ENCODE data around the gene SAP30L. TPM values are rescaled to one million over a fixed set of nuclear protein-coding genes. Genes with fewer than 3 reads are reported as not detected.

SAP30L gene
- total RNA-seq, 2 experiments from 2014 or later: 40.3 to 42.7 TPM

GRCh38 chr5:154473581-154474283 is 27.9 kb downstream of the SAP30L start:
- peaks cover 19% of the 10 kb centered on the region for H3K4me1 Mint-ChIP-seq
- CTCF ChIA-PET: interaction anchor here (1.1 to 1.2 kb wide), 2 partner anchors 11 to 17 kb away, joined by 3 read pairs; no protein-coding TSS in a partner anchor
- no peaks in the 10 kb centered on the region for H3K36me3 Mint-ChIP-seq
- no peak overlapping the region for H3K4me3 Mint-ChIP-seq
- ATAC-seq (no peak), DNase-seq (no peak)
- no peak overlapping the region for H3K27ac Mint-ChIP-seq
- peaks cover 90% of the 10 kb centered on the region for H3K27me3 Mint-ChIP-seq
- H3K9me3 Mint-ChIP-seq (ENCODE audit: low read depth): no peaks in the 10 kb centered on the region

DNA sequence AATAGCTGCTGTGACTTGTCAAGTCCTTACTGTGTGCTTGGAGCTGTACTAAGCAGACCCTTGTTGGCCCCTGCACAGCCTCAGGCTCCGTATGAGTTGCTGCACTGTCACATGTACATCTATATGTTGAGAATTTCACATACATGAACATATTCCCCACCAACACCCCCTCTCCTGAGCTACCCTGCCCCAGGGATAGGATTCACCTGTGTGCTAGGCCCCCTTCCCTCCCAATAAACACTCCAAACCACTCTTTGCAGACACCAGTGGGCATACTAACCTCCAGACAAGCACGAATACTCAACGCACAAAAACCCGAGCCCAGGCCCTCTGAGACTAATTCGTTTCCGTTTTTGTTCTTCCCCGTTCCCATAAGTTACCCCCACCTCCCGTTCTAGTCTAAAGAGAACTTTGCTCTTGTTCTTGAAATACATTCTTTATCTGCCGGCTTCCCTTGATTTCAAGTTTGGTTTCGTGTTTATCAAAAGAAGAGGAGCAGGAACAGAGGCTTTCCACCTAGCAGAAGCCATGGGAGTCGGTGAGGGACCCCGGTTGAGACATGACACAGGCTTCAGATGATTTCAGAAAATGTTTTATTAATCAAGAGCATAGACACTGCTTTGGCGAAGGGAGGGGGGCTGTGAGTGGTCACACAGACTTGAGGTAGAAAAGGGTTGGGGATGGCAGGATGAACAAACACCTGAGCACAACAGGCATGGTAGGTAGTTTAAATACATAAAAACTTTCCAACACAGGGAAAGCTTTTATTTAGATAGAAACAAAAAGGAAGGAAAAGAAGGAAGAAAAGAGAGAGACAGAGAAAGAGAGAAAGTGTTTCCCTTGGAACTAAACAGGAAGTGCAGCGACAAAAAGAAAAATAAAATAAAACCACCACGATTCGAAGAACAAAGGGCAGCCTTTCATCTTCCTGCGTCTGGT is 28.9 kb downstream of the SAP30L start:
- H3K27me3 Mint-ChIP-seq: peaks cover 95% of the 10 kb centered on the region
- H3K9me3 Mint-ChIP-seq (ENCODE audit: low read depth): no peaks in the 10 kb centered on the region
- H3K27ac Mint-ChIP-seq: peak overlapping the region; percentile 48
- H3K36me3 Mint-ChIP-seq: no peaks in the 10 kb centered on the region
- no peak for DNase-seq
- H3K4me1 Mint-ChIP-seq: peaks cover 22% of the 10 kb centered on the region
- H3K4me3 Mint-ChIP-seq: no peak overlapping the region
- CTCF ChIA-PET: no interaction called here
- ATAC-seq: no peak

GRCh38 chr5:154475591-154476353 is 30.0 kb downstream of the SAP30L start:
- no peaks in the 10 kb centered on the region for H3K36me3 Mint-ChIP-seq
- H3K4me3 Mint-ChIP-seq: peak overlapping the region; percentile 25
- peaks cover 94% of the 10 kb centered on the region for H3K27me3 Mint-ChIP-seq
- H3K27ac Mint-ChIP-seq: peak overlapping the region; percentile 24
- peaks cover 23% of the 10 kb centered on the region for H3K4me1 Mint-ChIP-seq
- no peak for DNase-seq
- CTCF ChIA-PET: interaction anchor here (1.0 kb wide), 1 partner anchor 8 kb away, joined by 4 read pairs; no protein-coding TSS in a partner anchor
- H3K9me3 Mint-ChIP-seq (ENCODE audit: low read depth): no peaks in the 10 kb centered on the region
- ATAC-seq: no peak

GRCh38 chr5:154476354-154477205 is 30.8 kb downstream of the SAP30L start:
- H3K27me3 Mint-ChIP-seq: peaks cover 94% of the 10 kb centered on the region
- H3K4me1 Mint-ChIP-seq: peaks cover 22% of the 10 kb centered on the region
- peak overlapping the region; percentile 16 for H3K27ac Mint-ChIP-seq
- ATAC-seq: no peak
- no peak for DNase-seq
- no peak overlapping the region for H3K4me3 Mint-ChIP-seq
- CTCF ChIA-PET: interaction anchor here (1.0 kb wide), 1 partner anchor 9 kb away, joined by 4 read pairs; no protein-coding TSS in a partner anchor
- no peaks in the 10 kb centered on the region for H3K9me3 Mint-ChIP-seq (ENCODE audit: low read depth)
- H3K36me3 Mint-ChIP-seq: no peaks in the 10 kb centered on the region

DNA sequence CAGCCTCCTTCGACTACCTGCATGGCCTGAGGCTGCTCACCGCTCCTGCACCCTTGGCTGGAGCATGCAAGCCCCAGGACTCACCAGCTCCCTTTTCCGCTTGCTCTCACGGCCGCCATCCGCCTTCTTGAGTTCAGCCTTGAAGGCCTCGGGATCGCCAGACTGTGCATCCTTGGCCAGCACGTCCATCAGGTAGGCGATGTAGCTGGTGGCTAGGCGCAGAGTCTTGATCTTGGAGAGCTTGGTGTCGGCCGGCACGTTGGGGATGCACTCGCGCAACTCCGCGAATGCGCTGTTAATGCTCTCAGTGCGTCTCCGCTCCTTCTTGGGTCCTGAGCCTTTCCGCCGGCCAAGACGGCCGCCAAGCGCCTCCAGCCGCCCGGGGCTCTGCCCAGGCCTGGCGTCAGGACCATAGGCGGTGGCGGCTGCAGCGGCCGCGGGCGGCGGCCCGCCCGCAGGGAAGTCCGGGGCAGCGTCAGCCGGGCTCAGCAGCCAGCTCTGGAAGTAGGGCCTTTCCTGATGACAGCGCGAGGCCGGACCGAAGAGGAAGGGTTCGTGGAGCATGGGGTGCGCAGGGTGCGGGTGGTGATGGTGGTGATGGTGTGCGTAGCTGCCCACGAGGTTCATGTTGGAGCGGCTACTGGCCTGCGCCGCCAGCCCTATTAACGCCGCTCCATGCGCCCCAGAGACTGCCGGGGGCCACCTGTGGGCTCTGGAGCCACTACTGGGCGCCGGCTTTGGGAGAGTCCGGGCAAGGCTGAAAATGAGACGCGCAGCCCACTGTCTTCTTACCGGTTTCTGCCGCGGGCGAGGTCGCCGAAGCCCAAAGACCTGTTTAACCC is 31.8 kb downstream of the SAP30L start:
- no peaks in the 10 kb centered on the region for H3K36me3 Mint-ChIP-seq
- no peak for ATAC-seq
- CTCF ChIA-PET: no interaction called here
- H3K9me3 Mint-ChIP-seq (ENCODE audit: low read depth): no peaks in the 10 kb centered on the region
- H3K27me3 Mint-ChIP-seq: peaks cover 95% of the 10 kb centered on the region
- no peak overlapping the region for H3K4me3 Mint-ChIP-seq
- peaks cover 22% of the 10 kb centered on the region for H3K4me1 Mint-ChIP-seq
- DNase-seq: no peak
- peak overlapping the region; percentile 16 for H3K27ac Mint-ChIP-seq

DNA sequence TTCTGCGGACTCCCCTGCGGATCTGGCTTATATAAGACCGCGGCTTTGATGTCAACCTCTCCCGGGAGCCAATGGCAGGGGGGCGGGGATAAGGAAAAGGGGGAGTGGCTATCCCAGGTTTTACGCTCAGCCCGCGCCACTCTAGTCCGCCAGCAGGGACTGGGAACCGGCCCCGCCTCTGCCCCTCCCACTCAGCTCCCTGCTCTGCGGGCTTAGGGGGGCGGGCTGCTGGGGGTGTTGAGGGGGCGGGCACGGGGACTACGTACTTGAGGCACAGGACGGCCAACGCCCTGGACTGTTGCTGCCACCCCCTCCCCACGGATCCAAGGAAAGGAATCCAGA is 32.4 kb downstream of the SAP30L start, which contains the start of gene HAND1:
Gene HAND1 (minus strand): TSS at position 4 of the 342 bp plus-strand sequence. CDS start 219 bp downstream, outside the sequence.
- CTCF ChIA-PET: no interaction called here
- Mint-ChIP-seq H3K4me1 (peaks cover 20% of the 10 kb centered on the region), H3K36me3 (no peaks in the 10 kb centered on the region), H3K4me3 (no peak within 1 kb of the TSS), H3K9me3 (ENCODE audit: low read depth) (no peaks in the 10 kb centered on the region), H3K27me3 (peaks cover 95% of the 10 kb centered on the region), H3K27ac (peak within 1 kb of the TSS; percentile 16)
- DNase-seq (no peak), ATAC-seq (no peak)

DNA sequence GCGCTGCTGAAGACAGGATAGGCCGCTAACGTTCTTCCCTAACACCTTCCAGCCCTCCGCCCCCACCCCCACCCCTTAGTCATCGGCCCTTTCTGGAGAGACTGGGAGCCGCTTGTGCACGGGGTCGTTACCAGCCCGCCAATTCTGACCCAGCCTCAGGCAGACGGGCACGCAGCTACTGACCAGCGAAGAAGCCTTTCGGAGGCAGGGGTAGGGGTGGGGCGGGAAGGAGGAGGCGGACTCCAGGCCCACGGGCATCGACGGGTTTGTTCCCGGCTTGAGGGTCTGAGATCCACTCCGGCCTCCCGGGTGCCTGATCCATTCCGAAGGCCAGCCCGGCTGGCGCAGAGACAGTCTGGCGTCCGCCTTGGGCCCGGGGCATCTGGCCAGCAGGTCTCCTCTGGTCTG is 33.0 kb downstream of the SAP30L start:
- DNase-seq (no peak), ATAC-seq (no peak)
- CTCF ChIA-PET: no interaction called here
- H3K27ac Mint-ChIP-seq: no peak overlapping the region
- H3K4me1 Mint-ChIP-seq: peaks cover 19% of the 10 kb centered on the region
- H3K9me3 Mint-ChIP-seq (ENCODE audit: low read depth): no peaks in the 10 kb centered on the region
- H3K27me3 Mint-ChIP-seq: peaks cover 95% of the 10 kb centered on the region
- no peak overlapping the region for H3K4me3 Mint-ChIP-seq
- no peaks in the 10 kb centered on the region for H3K36me3 Mint-ChIP-seq

GRCh38 chr5:154479160-154479943 is 33.6 kb downstream of the SAP30L start:
- Mint-ChIP-seq H3K4me3 (no peak overlapping the region), H3K36me3 (no peaks in the 10 kb centered on the region), H3K9me3 (ENCODE audit: low read depth) (no peaks in the 10 kb centered on the region), H3K27ac (no peak overlapping the region), H3K4me1 (peaks cover 19% of the 10 kb centered on the region), H3K27me3 (peaks cover 95% of the 10 kb centered on the region)
- no peak for ATAC-seq
- DNase-seq: no peak
- CTCF ChIA-PET: no interaction called here

DNA sequence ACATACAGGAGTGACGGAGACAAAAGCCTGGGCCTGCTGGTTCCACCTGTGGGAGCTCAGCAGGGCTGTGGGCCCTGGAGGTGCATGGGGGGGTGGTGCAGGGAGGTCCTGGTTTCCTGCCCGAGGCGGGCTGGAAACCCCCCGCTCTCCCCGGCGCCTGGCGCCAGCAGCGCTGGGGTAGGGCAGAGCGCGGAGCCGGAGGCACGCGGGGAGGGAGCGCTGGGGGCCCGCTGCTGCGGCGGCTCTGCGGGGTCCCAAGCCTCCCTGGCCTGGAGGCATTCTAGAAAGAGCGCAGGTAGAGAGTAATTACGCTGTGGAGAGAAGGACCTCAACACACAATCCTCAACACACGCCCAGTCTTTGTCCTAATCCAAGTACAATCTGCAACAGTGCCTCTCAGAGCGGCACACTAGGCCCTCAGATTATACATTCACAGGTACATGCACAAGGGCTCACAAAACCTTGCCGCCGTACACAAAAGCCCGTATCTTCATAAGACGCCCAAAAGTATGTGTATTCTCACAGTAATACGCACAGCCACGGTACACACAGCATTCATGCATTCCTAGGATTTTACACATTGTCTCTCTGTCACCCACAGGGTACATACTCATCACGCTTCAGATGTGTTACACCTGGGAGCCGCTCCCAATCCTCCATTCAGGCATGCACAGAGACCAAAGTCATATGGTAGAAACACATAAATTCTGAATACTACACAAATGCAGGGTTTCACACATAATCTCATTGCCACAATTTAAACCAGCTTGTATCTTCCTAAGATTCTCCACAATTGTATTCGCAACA is 34.4 kb downstream of the SAP30L start:
- CTCF ChIA-PET: no interaction called here
- ATAC-seq: no peak
- Mint-ChIP-seq H3K9me3 (ENCODE audit: low read depth) (no peaks in the 10 kb centered on the region), H3K36me3 (no peaks in the 10 kb centered on the region), H3K4me1 (peaks cover 15% of the 10 kb centered on the region), H3K27me3 (peaks cover 95% of the 10 kb centered on the region), H3K27ac (no peak overlapping the region), H3K4me3 (no peak overlapping the region)
- no peak for DNase-seq

- ATAC-seq: no peak
- DNase-seq: no peak
- Mint-ChIP-seq H3K36me3 (no peaks in the 10 kb centered on the region), H3K4me3 (no peak overlapping the region), H3K9me3 (ENCODE audit: low read depth) (no peaks in the 10 kb centered on the region), H3K27ac (no peak overlapping the region), H3K27me3 (peaks cover 95% of the 10 kb centered on the region), H3K4me1 (peaks cover 12% of the 10 kb centered on the region)
- CTCF ChIA-PET: no interaction called here
Observed at GRCh38 chr5:154480847-154481246, 35.0 kb downstream of the SAP30L start.

Measured in activated CD8-positive, alpha-beta memory T cell treated with anti-CD3 and anti-CD28 coated beads, Interleukin-2, amount 10 ng/mL, durations not matched to agents 7 days and 5 days (primary cell).